Subcutaneous adipose tissue (tissue), 4 donors: ENCODE results near the gene YWHAG. TPM values are rescaled to one million over a fixed set of nuclear protein-coding genes. Genes with fewer than 3 reads are reported as not detected.

ENCODE experiments used
- CTCF ChIP-seq: fragments of 450-650 bp; IDR thresholded peaks from one replicate; pipeline ENCODE4 v1.5.1; 2016; ENCODE audit warnings: low read depth, mild to moderate bottlenecking, control low read depth, antibody characterized with exemption, moderate library complexity
- total RNA-seq, 4 donors: library from RNA; depleted of rRNA; stranded (reverse); fragments of >200 nt; gene quantifications; one replicate each; pipeline ENCODE4 v1.1.0, GENCODE V29; 2016

The YWHAG gene
- total RNA-seq, 4 donors from 2014 or later, result 102 to 215 (median 162) TPM

DNA sequence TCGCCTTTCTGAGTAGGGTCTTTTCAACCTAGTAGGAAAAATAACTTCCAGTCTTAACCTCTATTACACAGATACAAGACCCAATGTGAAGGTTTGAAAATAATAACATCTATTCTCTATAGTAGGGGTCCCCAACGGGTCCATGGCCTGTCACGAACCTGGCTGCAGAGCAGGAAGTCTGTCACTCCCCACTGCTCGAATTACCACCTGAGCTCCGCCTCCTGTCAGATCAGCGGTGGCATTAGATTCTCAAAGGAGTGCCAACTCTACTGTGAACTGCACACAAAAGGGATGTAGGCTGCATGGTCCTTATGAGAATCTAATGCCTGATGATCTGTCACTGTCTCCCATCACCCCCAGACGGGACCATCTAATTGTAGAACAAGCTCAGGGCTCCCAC, 7.4 kb downstream of the YWHAG start:
- no peak for TF ChIP-seq CTCF

GRCh38 chr7:76349313-76349885, 9.4 kb downstream of the YWHAG start:
- no peak for TF ChIP-seq CTCF

- no peak for TF ChIP-seq CTCF
Observed at GRCh38 chr7:76347710-76348109, 11.1 kb downstream of the YWHAG start.

DNA sequence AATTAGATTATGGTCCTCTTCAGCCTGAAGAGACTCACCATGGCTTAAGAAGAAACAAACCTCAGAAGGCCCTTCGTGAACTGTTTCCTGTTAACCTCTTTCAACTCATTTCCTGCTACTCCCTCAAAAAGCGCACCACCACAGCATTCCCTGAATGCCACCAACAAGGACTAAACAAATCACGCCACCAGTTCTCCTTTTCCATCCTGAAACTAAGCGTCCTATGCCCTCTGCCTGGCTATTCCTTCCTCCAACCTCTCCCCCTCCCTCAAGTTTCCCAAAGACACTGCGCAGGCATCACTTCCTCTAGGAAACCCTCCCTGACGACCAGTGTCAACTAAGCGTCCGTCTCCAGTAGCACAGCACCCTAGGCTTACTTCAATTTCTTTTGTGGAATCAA, 12.0 kb downstream of the YWHAG start:
- no peak for TF ChIP-seq CTCF

DNA sequence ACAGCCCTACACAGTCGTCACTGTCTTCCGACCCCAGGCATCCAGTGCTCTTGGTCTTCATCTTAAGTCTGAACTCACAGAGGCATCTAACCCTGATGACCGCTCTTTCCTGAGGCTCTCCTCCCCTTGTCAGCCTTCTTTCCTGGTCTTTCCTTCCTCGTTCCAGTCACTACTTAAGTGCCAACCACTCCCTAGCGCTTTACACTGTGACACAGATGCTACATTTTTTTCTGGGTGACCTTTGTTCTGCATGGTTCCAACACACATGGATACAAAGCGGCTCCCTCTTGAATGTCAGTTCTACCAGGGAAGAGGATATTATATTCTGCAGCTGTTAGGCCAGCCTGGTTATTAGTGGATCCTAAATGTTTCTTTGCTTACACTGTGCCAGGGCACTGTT, 12.7 kb downstream of the YWHAG start:
- TF ChIP-seq CTCF, result no peak

GRCh38 chr7:76343931-76344321, 14.9 kb downstream of the YWHAG start:
- no peak for TF ChIP-seq CTCF

- TF ChIP-seq CTCF, result no peak
Observed at GRCh38 chr7:76343294-76343930, 15.4 kb downstream of the YWHAG start.
